Skeletal muscle satellite cell (primary cell): Measurements from ENCODE around the gene TOMM40.
"Not testable (repeated sequence)": the region's sequence is repeated elsewhere in the genome, so short reads cannot be mapped to it uniquely, and the experiment has no call there.

Source experiments
- H3K27me3 ChIP-seq: 2 replicates; pipeline ENCODE4 v1.7.0; 2013; ENCODE audit warnings: low read length; ENCODE audit not compliant: control insufficient read depth, insufficient read depth
- H3K36me3 ChIP-seq: 2 replicates; pipeline ENCODE4 v1.7.0; 2013; ENCODE audit warnings: mild to moderate bottlenecking, control low read depth, low read length; ENCODE audit not compliant: insufficient read depth
- H3K4me1 ChIP-seq: 2 replicates; pipeline ENCODE4 v1.7.0; 2013; ENCODE audit warnings: low read length; ENCODE audit not compliant: control insufficient read depth, insufficient read depth
- H3K4me2 ChIP-seq: 2 replicates; pipeline ENCODE4 v1.7.0; 2013; ENCODE audit warnings: mild to moderate bottlenecking, low read length
- H3K4me3 ChIP-seq: 2 replicates; pipeline ENCODE4 v1.7.0; 2013; ENCODE audit warnings: low read length
- H3K9ac ChIP-seq: 2 replicates; pipeline ENCODE4 v1.7.0; 2013; ENCODE audit warnings: mild to moderate bottlenecking, low read depth, low read length, moderate library complexity
- H3K9me3 ChIP-seq: replicated peaks from 2 replicates; pipeline ENCODE4 v1.7.0; 2013; ENCODE audit warnings: mild to moderate bottlenecking, control low read depth, low read length

TOMM40 gene

GRCh38 chr19:44903602-44904425 lies 12.8 kb downstream of the TOMM40 start:
- H3K27me3 ChIP-seq = peaks cover 23% of the 10 kb centered on the region
- peaks cover 5% of the 10 kb centered on the region for H3K4me1 ChIP-seq
- peaks cover 27% of the 10 kb centered on the region for H3K36me3 ChIP-seq
- no peak overlapping the region for H3K4me3 ChIP-seq
- H3K9me3 ChIP-seq = no peaks in the 10 kb centered on the region
- H3K4me2 ChIP-seq = no peak overlapping the region
- no peak overlapping the region for H3K9ac ChIP-seq

DNA sequence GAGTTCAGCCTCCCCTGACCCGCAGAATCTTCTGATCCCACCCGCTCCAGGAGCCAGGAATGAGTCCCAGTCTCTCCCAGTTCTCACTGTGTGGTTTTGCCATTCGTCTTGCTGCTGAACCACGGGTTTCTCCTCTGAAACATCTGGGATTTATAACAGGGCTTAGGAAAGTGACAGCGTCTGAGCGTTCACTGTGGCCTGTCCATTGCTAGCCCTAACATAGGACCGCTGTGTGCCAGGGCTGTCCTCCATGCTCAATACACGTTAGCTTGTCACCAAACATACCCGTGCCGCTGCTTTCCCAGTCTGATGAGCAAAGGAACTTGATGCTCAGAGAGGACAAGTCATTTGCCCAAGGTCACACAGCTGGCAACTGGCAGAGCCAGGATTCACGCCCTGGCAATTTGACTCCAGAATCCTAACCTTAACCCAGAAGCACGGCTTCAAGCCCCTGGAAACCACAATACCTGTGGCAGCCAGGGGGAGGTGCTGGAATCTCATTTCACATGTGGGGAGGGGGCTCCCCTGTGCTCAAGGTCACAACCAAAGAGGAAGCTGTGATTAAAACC lies 13.5 kb downstream of the TOMM40 start:
- peaks cover 23% of the 10 kb centered on the region for H3K27me3 ChIP-seq
- no peaks in the 10 kb centered on the region for H3K9me3 ChIP-seq
- H3K4me3 ChIP-seq = no peak overlapping the region
- H3K36me3 ChIP-seq = peaks cover 24% of the 10 kb centered on the region
- H3K4me1 ChIP-seq = peaks cover 5% of the 10 kb centered on the region
- H3K4me2 ChIP-seq = no peak overlapping the region
- no peak overlapping the region for H3K9ac ChIP-seq

- Histone ChIP-seq H3K4me3 (peak within 1 kb of the TSS; percentile 20), H3K36me3 (peaks cover 14% of the 10 kb centered on the region), H3K4me1 (peaks cover 5% of the 10 kb centered on the region), H3K27me3 (peaks cover 23% of the 10 kb centered on the region), H3K4me2 (peak within 1 kb of the TSS; percentile 61), H3K9ac (no peak within 1 kb of the TSS), H3K9me3 (no peaks in the 10 kb centered on the region)
Measured at GRCh38 chr19:44905437-44906160, 14.5 kb downstream of the TOMM40 start, which contains the start of gene APOE. Gene APOE (plus strand): TSS chr19:44905796. CDS start chr19:44906625, 829 bp downstream.

DNA sequence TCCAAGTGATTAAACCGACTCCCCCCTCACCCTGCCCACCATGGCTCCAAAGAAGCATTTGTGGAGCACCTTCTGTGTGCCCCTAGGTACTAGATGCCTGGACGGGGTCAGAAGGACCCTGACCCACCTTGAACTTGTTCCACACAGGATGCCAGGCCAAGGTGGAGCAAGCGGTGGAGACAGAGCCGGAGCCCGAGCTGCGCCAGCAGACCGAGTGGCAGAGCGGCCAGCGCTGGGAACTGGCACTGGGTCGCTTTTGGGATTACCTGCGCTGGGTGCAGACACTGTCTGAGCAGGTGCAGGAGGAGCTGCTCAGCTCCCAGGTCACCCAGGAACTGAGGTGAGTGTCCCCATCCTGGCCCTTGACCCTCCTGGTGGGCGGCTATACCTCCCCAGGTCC lies 16.6 kb downstream of the TOMM40 start:
- peaks cover 25% of the 10 kb centered on the region for H3K27me3 ChIP-seq
- no peak overlapping the region for H3K9ac ChIP-seq
- H3K36me3 ChIP-seq = peaks cover 3% of the 10 kb centered on the region
- no peak overlapping the region for H3K4me2 ChIP-seq
- peaks cover 13% of the 10 kb centered on the region for H3K4me1 ChIP-seq
- H3K9me3 ChIP-seq = no peaks in the 10 kb centered on the region
- no peak overlapping the region for H3K4me3 ChIP-seq

DNA sequence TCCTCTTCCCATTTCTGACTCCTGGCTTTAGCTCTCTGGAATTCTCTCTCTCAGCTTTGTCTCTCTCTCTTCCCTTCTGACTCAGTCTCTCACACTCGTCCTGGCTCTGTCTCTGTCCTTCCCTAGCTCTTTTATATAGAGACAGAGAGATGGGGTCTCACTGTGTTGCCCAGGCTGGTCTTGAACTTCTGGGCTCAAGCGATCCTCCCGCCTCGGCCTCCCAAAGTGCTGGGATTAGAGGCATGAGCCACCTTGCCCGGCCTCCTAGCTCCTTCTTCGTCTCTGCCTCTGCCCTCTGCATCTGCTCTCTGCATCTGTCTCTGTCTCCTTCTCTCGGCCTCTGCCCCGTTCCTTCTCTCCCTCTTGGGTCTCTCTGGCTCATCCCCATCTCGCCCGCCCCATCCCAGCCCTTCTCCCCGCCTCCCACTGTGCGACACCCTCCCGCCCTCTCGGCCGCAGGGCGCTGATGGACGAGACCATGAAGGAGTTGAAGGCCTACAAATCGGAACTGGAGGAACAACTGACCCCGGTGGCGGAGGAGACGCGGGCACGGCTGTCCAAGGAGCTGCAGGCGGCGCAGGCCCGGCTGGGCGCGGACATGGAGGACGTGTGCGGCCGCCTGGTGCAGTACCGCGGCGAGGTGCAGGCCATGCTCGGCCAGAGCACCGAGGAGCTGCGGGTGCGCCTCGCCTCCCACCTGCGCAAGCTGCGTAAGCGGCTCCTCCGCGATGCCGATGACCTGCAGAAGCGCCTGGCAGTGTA lies 17.2 kb downstream of the TOMM40 start:
- Histone ChIP-seq H3K27me3 (peaks cover 26% of the 10 kb centered on the region), H3K4me2 (no peak overlapping the region), H3K9ac (no peak overlapping the region), H3K4me3 (no peak overlapping the region), H3K9me3 (no peaks in the 10 kb centered on the region), H3K36me3 (no peaks in the 10 kb centered on the region), H3K4me1 (peaks cover 19% of the 10 kb centered on the region)

DNA sequence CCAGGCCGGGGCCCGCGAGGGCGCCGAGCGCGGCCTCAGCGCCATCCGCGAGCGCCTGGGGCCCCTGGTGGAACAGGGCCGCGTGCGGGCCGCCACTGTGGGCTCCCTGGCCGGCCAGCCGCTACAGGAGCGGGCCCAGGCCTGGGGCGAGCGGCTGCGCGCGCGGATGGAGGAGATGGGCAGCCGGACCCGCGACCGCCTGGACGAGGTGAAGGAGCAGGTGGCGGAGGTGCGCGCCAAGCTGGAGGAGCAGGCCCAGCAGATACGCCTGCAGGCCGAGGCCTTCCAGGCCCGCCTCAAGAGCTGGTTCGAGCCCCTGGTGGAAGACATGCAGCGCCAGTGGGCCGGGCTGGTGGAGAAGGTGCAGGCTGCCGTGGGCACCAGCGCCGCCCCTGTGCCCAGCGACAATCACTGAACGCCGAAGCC lies 17.8 kb downstream of the TOMM40 start:
- no peak overlapping the region for H3K9ac ChIP-seq
- H3K4me1 ChIP-seq = peaks cover 19% of the 10 kb centered on the region
- H3K27me3 ChIP-seq = peaks cover 26% of the 10 kb centered on the region

GRCh38 chr19:44909775-44910174 lies 18.7 kb downstream of the TOMM40 start:
- Histone ChIP-seq H3K4me2 (no peak overlapping the region), H3K36me3 (no peaks in the 10 kb centered on the region), H3K9ac (no peak overlapping the region), H3K9me3 (no peaks in the 10 kb centered on the region), H3K4me3 (no peak overlapping the region), H3K27me3 (peaks cover 24% of the 10 kb centered on the region), H3K4me1 (peaks cover 26% of the 10 kb centered on the region)

More for the DNA sequence above, 17.8 kb downstream of the TOMM40 start:
- Histone ChIP-seq H3K36me3 (no peaks in the 10 kb centered on the region), H3K4me2 (no peak overlapping the region), H3K4me3 (no peak overlapping the region), H3K9me3 (no peaks in the 10 kb centered on the region)

GRCh38 chr19:44911896-44912295 lies 20.8 kb downstream of the TOMM40 start:
- H3K4me1 ChIP-seq = peaks cover 22% of the 10 kb centered on the region
- H3K36me3 ChIP-seq, H3K27me3 ChIP-seq, H3K9ac ChIP-seq, H3K9me3 ChIP-seq, H3K4me2 ChIP-seq, H3K4me3 ChIP-seq: not testable (repeated sequence)

DNA sequence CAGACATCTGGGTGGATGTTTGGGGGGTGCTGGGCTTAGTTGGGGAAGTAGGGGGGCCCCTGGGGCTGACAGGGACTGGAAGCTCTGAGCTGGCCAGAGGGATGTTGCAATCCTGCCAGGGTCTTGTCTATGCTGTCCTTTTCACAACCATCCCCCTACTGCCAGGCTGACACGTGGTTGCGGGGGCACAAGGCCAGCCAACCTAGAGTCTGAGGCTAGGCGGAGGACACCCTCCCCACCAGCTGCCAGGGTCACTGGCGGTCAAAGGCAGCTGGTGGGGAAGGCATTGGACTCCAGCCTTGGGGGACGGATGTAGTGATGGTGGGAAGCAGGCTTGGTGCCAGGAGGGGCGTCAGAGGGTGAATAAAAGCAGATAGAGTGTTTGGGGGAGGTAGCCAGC lies 21.8 kb downstream of the TOMM40 start:
- H3K9ac ChIP-seq = no peak overlapping the region
- no peak overlapping the region for H3K4me3 ChIP-seq
- no peaks in the 10 kb centered on the region for H3K36me3 ChIP-seq
- H3K4me1 ChIP-seq = peaks cover 22% of the 10 kb centered on the region
- no peak overlapping the region for H3K4me2 ChIP-seq
- peaks cover 6% of the 10 kb centered on the region for H3K27me3 ChIP-seq
- no peaks in the 10 kb centered on the region for H3K9me3 ChIP-seq

DNA sequence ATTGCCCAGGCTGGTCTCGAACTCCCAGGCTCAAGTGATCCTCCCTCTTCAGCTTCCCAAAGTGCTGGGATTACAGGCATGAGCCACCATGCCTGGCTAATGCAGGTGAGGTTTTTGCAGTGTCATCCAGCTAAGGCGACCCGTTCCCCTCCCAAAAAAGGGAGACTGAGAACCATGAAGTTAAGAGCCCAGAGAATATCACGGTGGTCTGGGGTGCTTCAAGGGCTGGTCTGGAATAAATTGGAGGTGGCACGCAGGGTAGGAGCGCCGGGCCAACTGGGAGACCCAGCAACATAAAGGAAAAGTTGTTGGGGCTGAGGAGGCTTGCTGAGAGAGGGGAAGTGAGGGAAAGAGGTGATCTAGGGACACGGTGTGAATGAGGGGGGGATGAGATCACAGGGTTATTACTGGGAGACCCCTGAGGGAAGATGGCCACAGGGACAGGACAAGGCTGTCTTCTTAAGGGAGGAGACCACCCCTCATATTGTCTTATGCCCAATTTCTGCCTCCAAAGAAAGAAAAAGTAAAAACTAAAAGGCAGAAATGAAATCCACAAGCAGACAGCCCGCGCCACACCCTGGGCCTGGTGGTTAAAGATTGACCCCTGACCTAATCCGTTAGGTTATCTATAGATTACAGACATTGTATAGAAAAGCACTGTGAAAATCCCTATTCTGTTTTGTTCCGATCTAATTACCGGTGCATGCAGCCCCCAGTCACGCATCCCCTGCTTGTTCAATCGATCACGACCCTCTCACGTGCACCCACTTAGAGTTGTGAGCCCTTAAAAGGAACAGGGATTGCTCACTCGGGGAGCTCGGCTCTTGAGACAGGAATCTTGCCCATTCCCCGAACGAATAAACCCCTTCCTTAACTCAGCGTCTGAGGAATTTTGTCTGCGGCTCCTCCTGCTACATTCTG lies 22.7 kb downstream of the TOMM40 start:
- Histone ChIP-seq H3K4me1 (peaks cover 22% of the 10 kb centered on the region), H3K4me2 (peak overlapping the region; percentile 78)
- not testable (repeated sequence) for H3K4me3 ChIP-seq, H3K36me3 ChIP-seq, H3K9me3 ChIP-seq, H3K9ac ChIP-seq, H3K27me3 ChIP-seq
